Activated CD8-positive, alpha-beta T cell treated with anti-CD3 and anti-CD28 coated beads for 36 hours (primary cell): Measurements from ENCODE around the gene ROCK2. TPM values are rescaled to one million over a fixed set of nuclear protein-coding genes. Genes with fewer than 3 reads are reported as not detected.

Experiments
- ATAC-seq: fragments of 200-7000 bp; cut with Tn5 transposase; one replicate; pipeline ENCODE4 v1.10.0; 2021; ENCODE audit warnings: mild to moderate bottlenecking, moderate library complexity
- CTCF ChIA-PET: fragments of 350-600 bp; sonication (Branson Sonifier 250); formaldehyde crosslinking; loops from one replicate; lab custom pipeline; 2021; ENCODE audit warnings: antibody characterized with exemption; lab: Charles Lee
- POLR2A ChIA-PET: fragments of 350-600 bp; sonication (Branson Sonifier 250); formaldehyde crosslinking; loops from one replicate; lab custom pipeline; 2021; ENCODE audit warnings: antibody characterized with exemption; lab: Charles Lee
- DNase-seq: peaks from one replicate; pipeline ENCODE4 v3.0.0-alpha.2; 2020
- H3K27ac Mint-ChIP-seq: one replicate; pipeline ENCODE4 v1.8.0; 2021; ENCODE audit warnings: mild to moderate bottlenecking, mixed read lengths
- H3K27me3 Mint-ChIP-seq: one replicate; pipeline ENCODE4 v1.8.0; 2021; ENCODE audit warnings: mixed read lengths
- H3K36me3 Mint-ChIP-seq: one replicate; pipeline ENCODE4 v1.8.0; 2021; ENCODE audit warnings: low read depth, mixed read lengths
- H3K4me1 Mint-ChIP-seq: one replicate; pipeline ENCODE4 v1.8.0; 2021; ENCODE audit warnings: low read depth, mixed read lengths
- H3K4me3 Mint-ChIP-seq: one replicate; pipeline ENCODE4 v1.8.0; 2021; ENCODE audit warnings: mild to moderate bottlenecking, moderate library complexity, mixed read lengths
- H3K9me3 Mint-ChIP-seq: one replicate; pipeline ENCODE4 v1.8.0; 2021; ENCODE audit warnings: mixed read lengths
- intact Hi-C: fragments of 100-400 bp; cut with micrococcal nuclease; formaldehyde crosslinking; loops from one replicate; pipeline ENCODE4 v1.10.0; 2022
- total RNA-seq, 2 experiments: library from RNA; stranded (reverse); gene quantifications; one replicate each; pipeline ENCODE4 v1.2.3, GENCODE V29; 2021
- TF ChIP-seq, protein P1 (sequence below): fragments of 200-600 bp; IDR thresholded peaks from one replicate; pipeline ENCODE4 v1.8.0; 2022; ENCODE audit warnings: antibody characterized with exemption, mild to moderate bottlenecking

The ROCK2 gene
- total RNA-seq, 2 experiments from 2014 or later = 12.7 to 13.9 TPM

DNA sequence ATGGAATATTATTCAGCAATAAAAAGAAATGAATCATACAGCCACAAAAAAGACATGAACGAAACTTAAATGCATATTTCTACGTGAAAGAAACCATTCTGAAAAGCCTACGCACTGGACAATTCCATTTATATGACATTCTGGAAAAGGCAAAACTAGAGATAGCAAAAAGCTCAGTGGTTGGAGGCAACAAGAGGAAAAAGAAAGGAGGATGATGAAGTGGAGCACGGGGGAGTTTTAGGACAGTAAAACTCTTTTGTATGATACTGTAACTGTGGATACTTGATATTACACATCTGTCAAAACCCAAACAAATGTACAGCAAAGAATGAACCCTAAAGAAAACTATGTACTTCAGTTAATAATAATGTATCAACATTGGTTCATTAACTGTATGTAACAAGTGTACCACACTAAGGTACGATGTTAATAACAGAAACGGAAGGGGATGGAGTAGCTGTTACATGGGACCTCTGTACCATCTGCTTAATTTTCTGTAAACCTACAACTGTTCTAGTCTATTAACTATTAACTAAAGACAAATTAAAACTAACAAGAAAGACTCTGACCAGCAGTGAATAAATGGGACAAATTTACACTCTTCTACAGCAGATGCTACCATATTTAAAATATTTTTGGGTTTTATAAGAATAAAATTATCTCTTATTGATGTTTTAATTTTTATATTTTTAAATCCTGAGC lies 31.5 kb downstream of the ROCK2 start:
- no peak overlapping the region for H3K27ac Mint-ChIP-seq
- TF ChIP-seq, protein P1, sequence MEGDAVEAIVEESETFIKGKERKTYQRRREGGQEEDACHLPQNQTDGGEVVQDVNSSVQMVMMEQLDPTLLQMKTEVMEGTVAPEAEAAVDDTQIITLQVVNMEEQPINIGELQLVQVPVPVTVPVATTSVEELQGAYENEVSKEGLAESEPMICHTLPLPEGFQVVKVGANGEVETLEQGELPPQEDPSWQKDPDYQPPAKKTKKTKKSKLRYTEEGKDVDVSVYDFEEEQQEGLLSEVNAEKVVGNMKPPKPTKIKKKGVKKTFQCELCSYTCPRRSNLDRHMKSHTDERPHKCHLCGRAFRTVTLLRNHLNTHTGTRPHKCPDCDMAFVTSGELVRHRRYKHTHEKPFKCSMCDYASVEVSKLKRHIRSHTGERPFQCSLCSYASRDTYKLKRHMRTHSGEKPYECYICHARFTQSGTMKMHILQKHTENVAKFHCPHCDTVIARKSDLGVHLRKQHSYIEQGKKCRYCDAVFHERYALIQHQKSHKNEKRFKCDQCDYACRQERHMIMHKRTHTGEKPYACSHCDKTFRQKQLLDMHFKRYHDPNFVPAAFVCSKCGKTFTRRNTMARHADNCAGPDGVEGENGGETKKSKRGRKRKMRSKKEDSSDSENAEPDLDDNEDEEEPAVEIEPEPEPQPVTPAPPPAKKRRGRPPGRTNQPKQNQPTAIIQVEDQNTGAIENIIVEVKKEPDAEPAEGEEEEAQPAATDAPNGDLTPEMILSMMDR = no peak
- CTCF ChIA-PET = no interaction called here

GRCh38 chr2:11311543-11311942 lies 32.9 kb downstream of the ROCK2 start:
- ChIA-PET POLR2A (no interaction called here), CTCF (no interaction called here)
- ATAC-seq (no peak), DNase-seq (no peak)
- Mint-ChIP-seq H3K27ac (no peak overlapping the region), H3K4me3 (no peak overlapping the region), H3K4me1 (peaks cover 20% of the 10 kb centered on the region), H3K36me3 (no peaks in the 10 kb centered on the region), H3K9me3 (no peaks in the 10 kb centered on the region), H3K27me3 (no peaks in the 10 kb centered on the region)
- intact Hi-C loops = no loop called here
- TF ChIP-seq, protein P1 = no peak

More for the DNA sequence above, 31.5 kb downstream of the ROCK2 start:
- DNase-seq = no peak
- H3K36me3 Mint-ChIP-seq = no peaks in the 10 kb centered on the region
- no peaks in the 10 kb centered on the region for H3K9me3 Mint-ChIP-seq
- H3K4me3 Mint-ChIP-seq = no peak overlapping the region
- POLR2A ChIA-PET = no interaction called here
- intact Hi-C loops = no loop called here
- peaks cover 20% of the 10 kb centered on the region for H3K4me1 Mint-ChIP-seq
- no peaks in the 10 kb centered on the region for H3K27me3 Mint-ChIP-seq
- ATAC-seq = no peak

GRCh38 chr2:11310212-11310611 lies 34.2 kb downstream of the ROCK2 start:
- H3K36me3 Mint-ChIP-seq = no peaks in the 10 kb centered on the region
- CTCF ChIA-PET = no interaction called here
- TF ChIP-seq, protein P1 = no peak
- intact Hi-C loops = no loop called here
- DNase-seq (no peak), ATAC-seq (no peak)
- H3K9me3 Mint-ChIP-seq = no peaks in the 10 kb centered on the region
- POLR2A ChIA-PET = no interaction called here
- no peak overlapping the region for H3K4me3 Mint-ChIP-seq
- no peak overlapping the region for H3K27ac Mint-ChIP-seq
- H3K27me3 Mint-ChIP-seq = no peaks in the 10 kb centered on the region
- H3K4me1 Mint-ChIP-seq = peaks cover 28% of the 10 kb centered on the region

- CTCF ChIA-PET = no interaction called here
- no peak for ATAC-seq
Observed at GRCh38 chr2:11309706-11310105, 34.7 kb downstream of the ROCK2 start.

More at GRCh38 chr2:11309706-11310105, 34.7 kb downstream of the ROCK2 start:
- H3K27me3 Mint-ChIP-seq = no peaks in the 10 kb centered on the region
- H3K9me3 Mint-ChIP-seq = no peaks in the 10 kb centered on the region
- H3K36me3 Mint-ChIP-seq = no peaks in the 10 kb centered on the region
- POLR2A ChIA-PET = no interaction called here
- no peak for DNase-seq
- intact Hi-C loops = no loop called here
- H3K4me3 Mint-ChIP-seq = no peak overlapping the region
- H3K4me1 Mint-ChIP-seq = peaks cover 28% of the 10 kb centered on the region
- TF ChIP-seq, protein P1 = no peak
- no peak overlapping the region for H3K27ac Mint-ChIP-seq
